A673 (cell line): ENCODE data around the gene CDCP2. TPM values are rescaled to one million over a fixed set of nuclear protein-coding genes. Genes with fewer than 3 reads are reported as not detected.

ENCODE experiments used
- BruUV-seq: library from RNA; stranded (reverse); fragments of 400-500 nt; replicated peaks from 2 replicates; lab custom pipeline; 2021; lab: Mats Ljungman, UMichigan
- CTCF ChIA-PET: fragments of 300-600 bp; sonication (Branson Sonifier 250); formaldehyde crosslinking; loops from one replicate; lab custom pipeline; 2022; ENCODE audit warnings: antibody characterized with exemption; lab: Charles Lee
- POLR2A ChIA-PET: fragments of 300-600 bp; sonication (Branson Sonifier 250); formaldehyde crosslinking; loops from one replicate; lab custom pipeline; 2022; ENCODE audit warnings: antibody characterized with exemption; ENCODE audit not compliant: low non-redundant PET; lab: Charles Lee
- DNase-seq: peaks from one replicate; pipeline ENCODE4 v3.0.0-alpha.2; 2015; ENCODE audit warnings: low spot score
- H3K27ac ChIP-seq: fragments of 200-600 bp; sonication (generic); 2 replicates; pipeline ENCODE4 v1.5.1; 2016; ENCODE audit warnings: mixed run types, low read depth, mild to moderate bottlenecking, mixed read lengths, antibody characterized with exemption, low read length; ENCODE audit not compliant: poor library complexity, severe bottlenecking
- H3K27me3 ChIP-seq: fragments of 200-600 bp; sonication (generic); replicated peaks from 2 replicates; pipeline ENCODE4 v1.6.1; 2017; ENCODE audit warnings: mixed run types, low read depth, mild to moderate bottlenecking, mixed read lengths, antibody characterized with exemption, low read length; ENCODE audit not compliant: insufficient read depth, poor library complexity
- H3K36me3 ChIP-seq: fragments of 200-600 bp; sonication (generic); 2 replicates; pipeline ENCODE4 v1.6.1; 2016; ENCODE audit warnings: mixed run types, mild to moderate bottlenecking, mixed read lengths, antibody characterized with exemption, low read length; ENCODE audit not compliant: insufficient read depth, poor library complexity, severe bottlenecking
- H3K4me1 ChIP-seq: fragments of 200-600 bp; sonication (generic); 2 replicates; pipeline ENCODE4 v1.6.1; 2017; ENCODE audit warnings: mixed run types, mild to moderate bottlenecking, mixed read lengths, antibody characterized with exemption, low read length; ENCODE audit not compliant: insufficient read depth, poor library complexity, severe bottlenecking
- H3K4me3 ChIP-seq: fragments of 200-600 bp; sonication (generic); 2 replicates; pipeline ENCODE4 v1.5.1; 2016; ENCODE audit warnings: low read depth, mixed run types, mild to moderate bottlenecking, mixed read lengths, low read length; ENCODE audit not compliant: poor library complexity, severe bottlenecking
- H3K9me3 ChIP-seq: fragments of 200-600 bp; sonication (generic); 2 replicates; pipeline ENCODE4 v1.6.1; 2016; ENCODE audit warnings: mixed run types, low read depth, mild to moderate bottlenecking, mixed read lengths, antibody characterized with exemption, low read length; ENCODE audit not compliant: poor library complexity, severe bottlenecking
- CTCF ChIP-seq: fragments of 300-800, 200-600 bp; sonication (generic); conservative IDR thresholded peaks from 2 replicates; pipeline ENCODE4 v1.5.1; 2017; ENCODE audit warnings: low read depth, mild to moderate bottlenecking, antibody characterized with exemption, low read length, moderate library complexity, mixed read lengths
- EZH2 ChIP-seq: fragments of 200-600 bp; sonication (generic); IDR thresholded peaks from 2 replicates; pipeline ENCODE4 v1.6.1; 2017; ENCODE audit warnings: borderline replicate concordance, low read depth, mild to moderate bottlenecking, mixed read lengths, antibody characterized with exemption, low read length; ENCODE audit not compliant: poor library complexity, severe bottlenecking
- intact Hi-C: fragments of 100-400 bp; cut with micrococcal nuclease; formaldehyde crosslinking; loops from one replicate; pipeline ENCODE4 v1.10.0; 2022; ENCODE audit not compliant: unreplicated experiment
- total RNA-seq: library from RNA; stranded (reverse); gene quantifications from 2 replicates; pipeline ENCODE4 v1.2.3, GENCODE V29; 2021

CDCP2 gene
- total RNA-seq, 1 experiment from 2014 or later: not detected

- no TSS peak for BruUV-seq
- Histone ChIP-seq H3K9me3 (no peaks in the 10 kb centered on the region), H3K27me3 (no peaks in the 10 kb centered on the region), H3K4me3 (no peak overlapping the region), H3K27ac (no peak overlapping the region), H3K4me1 (no peaks in the 10 kb centered on the region), H3K36me3 (no peaks in the 10 kb centered on the region)
- peak; percentile 16 for DNase-seq
- TF ChIP-seq EZH2: no peak
- TF ChIP-seq CTCF: no peak
- intact Hi-C loops: no loop called here
- CTCF ChIA-PET: no interaction called here
- POLR2A ChIA-PET: no interaction called here
Observed at GRCh38 chr1:54158071-54158470, 5.3 kb upstream of the CDCP2 start.

GRCh38 chr1:54157401-54157800 is 4.6 kb upstream of the CDCP2 start:
- TF ChIP-seq CTCF (no peak), EZH2 (no peak)
- H3K27me3 ChIP-seq: no peaks in the 10 kb centered on the region
- no peak overlapping the region for H3K4me3 ChIP-seq
- H3K4me1 ChIP-seq: no peaks in the 10 kb centered on the region
- ChIA-PET POLR2A (no interaction called here), CTCF (no interaction called here)
- no peak for DNase-seq
- no peaks in the 10 kb centered on the region for H3K9me3 ChIP-seq
- BruUV-seq: no TSS peak
- H3K27ac ChIP-seq: no peak overlapping the region
- intact Hi-C loops: no loop called here
- no peaks in the 10 kb centered on the region for H3K36me3 ChIP-seq

GRCh38 chr1:54156986-54157385 is 4.2 kb upstream of the CDCP2 start:
- DNase-seq: no peak
- Histone ChIP-seq H3K9me3 (no peaks in the 10 kb centered on the region), H3K4me3 (no peak overlapping the region), H3K4me1 (no peaks in the 10 kb centered on the region), H3K36me3 (no peaks in the 10 kb centered on the region), H3K27ac (no peak overlapping the region), H3K27me3 (no peaks in the 10 kb centered on the region)
- ChIA-PET POLR2A (no interaction called here), CTCF (no interaction called here)
- no TSS peak for BruUV-seq
- TF ChIP-seq CTCF: no peak
- TF ChIP-seq EZH2: no peak
- intact Hi-C loops: no loop called here
